Cardiac fibroblast (primary cell): Measurements from ENCODE around the gene ABLIM3.

Source experiments
- DNase-seq, 2 donors: peaks; one replicate each; pipeline versions ENCODE4 v3.0.0 to v3.0.0-alpha.2; 2010; ENCODE audit warnings: low read depth in 2 of 2
- H3K4me3 ChIP-seq, 2 donors: replicated peaks in 1 of 2; 1 replicate in 1 of 2; 2 replicates in 1 of 2; pipeline ENCODE4 v1.5.1; 2011; ENCODE audit warnings: low read depth in 2 of 2, low read length in 2 of 2, mild to moderate bottlenecking in 2 of 2, moderate library complexity in 1 of 2
- TF ChIP-seq, protein P1 (sequence below): IDR thresholded peaks from one replicate; pipeline ENCODE4 v1.5.1; 2011; ENCODE audit warnings: low read depth, mild to moderate bottlenecking, low read length, inconsistent platforms

ABLIM3 gene

GRCh38 chr5:149195962-149196361, 54.7 kb downstream of the ABLIM3 start:
- TF ChIP-seq, protein P1, sequence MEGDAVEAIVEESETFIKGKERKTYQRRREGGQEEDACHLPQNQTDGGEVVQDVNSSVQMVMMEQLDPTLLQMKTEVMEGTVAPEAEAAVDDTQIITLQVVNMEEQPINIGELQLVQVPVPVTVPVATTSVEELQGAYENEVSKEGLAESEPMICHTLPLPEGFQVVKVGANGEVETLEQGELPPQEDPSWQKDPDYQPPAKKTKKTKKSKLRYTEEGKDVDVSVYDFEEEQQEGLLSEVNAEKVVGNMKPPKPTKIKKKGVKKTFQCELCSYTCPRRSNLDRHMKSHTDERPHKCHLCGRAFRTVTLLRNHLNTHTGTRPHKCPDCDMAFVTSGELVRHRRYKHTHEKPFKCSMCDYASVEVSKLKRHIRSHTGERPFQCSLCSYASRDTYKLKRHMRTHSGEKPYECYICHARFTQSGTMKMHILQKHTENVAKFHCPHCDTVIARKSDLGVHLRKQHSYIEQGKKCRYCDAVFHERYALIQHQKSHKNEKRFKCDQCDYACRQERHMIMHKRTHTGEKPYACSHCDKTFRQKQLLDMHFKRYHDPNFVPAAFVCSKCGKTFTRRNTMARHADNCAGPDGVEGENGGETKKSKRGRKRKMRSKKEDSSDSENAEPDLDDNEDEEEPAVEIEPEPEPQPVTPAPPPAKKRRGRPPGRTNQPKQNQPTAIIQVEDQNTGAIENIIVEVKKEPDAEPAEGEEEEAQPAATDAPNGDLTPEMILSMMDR = no peak
- no peak for DNase-seq
- H3K4me3 ChIP-seq = no peak overlapping the region

GRCh38 chr5:149198148-149198547, 56.9 kb downstream of the ABLIM3 start:
- no peak for DNase-seq
- no peak overlapping the region for H3K4me3 ChIP-seq
- TF ChIP-seq, protein P1 = no peak

DNA sequence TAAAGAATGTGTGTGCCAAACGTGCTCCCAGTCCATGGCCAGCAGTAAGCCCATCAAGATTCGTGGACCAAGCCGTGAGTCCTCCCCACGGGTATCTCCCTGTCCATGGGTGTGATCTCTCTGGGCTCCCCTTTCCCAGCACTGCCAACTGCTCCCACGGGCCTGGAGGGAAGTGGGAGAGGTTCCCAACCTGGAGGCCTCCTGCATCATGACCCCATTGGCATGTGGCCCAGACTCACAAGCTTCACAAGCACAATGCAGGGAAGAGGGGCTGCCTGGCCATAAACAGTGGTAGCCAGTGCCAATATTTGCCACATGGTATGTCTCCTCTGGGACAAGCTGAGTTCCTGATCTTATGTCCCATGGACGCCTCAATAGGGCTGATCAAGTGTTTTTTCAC, 59.1 kb downstream of the ABLIM3 start:
- TF ChIP-seq, protein P1 = no peak
- H3K4me3 ChIP-seq = no peak overlapping the region
- DNase-seq = peak in 1 of 2 donors; percentile 78

DNA sequence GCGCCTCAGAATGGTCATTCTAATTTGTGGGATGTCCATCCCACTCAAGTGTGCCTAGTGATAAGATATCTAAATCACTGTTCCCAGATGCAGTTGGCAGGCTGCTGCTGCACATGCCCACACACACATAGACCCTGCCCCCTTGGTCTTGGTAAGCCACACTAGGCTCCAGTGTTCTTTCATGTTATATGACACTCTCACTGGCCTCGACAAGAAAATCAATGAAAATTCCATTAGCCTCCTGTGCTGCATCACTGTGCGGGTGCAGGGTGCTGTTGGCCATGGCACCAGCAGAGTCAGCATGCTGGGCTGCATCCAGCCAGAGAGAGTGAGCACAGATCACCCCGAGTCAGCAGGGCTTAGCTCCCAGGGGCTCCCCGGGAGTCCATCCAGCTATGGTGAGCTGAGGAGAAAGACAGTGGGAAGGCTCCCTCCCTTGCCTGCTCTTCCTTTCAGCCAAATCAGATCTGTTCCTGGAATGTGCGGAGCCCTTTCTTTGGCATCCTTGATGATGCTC, 59.9 kb downstream of the ABLIM3 start:
- no peak for DNase-seq
- TF ChIP-seq, protein P1 = no peak

DNA sequence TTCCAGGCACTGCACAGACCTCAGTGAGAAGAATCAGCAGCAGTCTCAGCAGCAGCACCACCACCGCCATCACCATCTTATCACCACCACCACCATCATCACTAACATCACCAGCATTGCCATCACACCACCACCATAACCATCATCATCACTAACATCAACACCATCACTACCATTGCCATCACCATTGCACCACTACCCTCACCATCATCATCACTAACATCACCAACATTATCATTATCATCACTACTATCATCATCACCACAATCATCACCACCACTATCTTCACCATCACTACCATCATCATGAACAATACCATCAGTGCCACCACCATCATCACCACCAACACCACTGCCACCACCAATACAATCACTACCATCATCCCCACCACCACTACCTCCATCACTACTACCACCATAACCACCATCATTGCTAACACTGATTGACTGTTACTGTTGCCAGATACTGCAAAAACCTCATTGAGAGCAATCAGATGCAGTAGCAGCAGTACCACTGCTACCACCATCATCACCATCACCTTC, 61.7 kb downstream of the ABLIM3 start:
- TF ChIP-seq, protein P1 = no peak
- no peak for DNase-seq
- H3K4me3 ChIP-seq = no peak overlapping the region

More for the DNA sequence above, 59.9 kb downstream of the ABLIM3 start:
- no peak overlapping the region for H3K4me3 ChIP-seq

- peak in 1 of 2 donors; percentile 83 for DNase-seq
- H3K4me3 ChIP-seq = no peak overlapping the region
- TF ChIP-seq, protein P1 = no peak
These were observed 62.7 kb downstream of the ABLIM3 start for GRCh38 chr5:149203921-149204441.
